Mucosa of descending colon (tissue), 3 donors: Measurements from ENCODE around the gene CIT. TPM values are rescaled to one million over a fixed set of nuclear protein-coding genes. Genes with fewer than 3 reads are reported as not detected.

Experiments used
- ATAC-seq: fragments of 200-7000 bp; cut with Tn5 transposase; one replicate; pipeline ENCODE4 v1.9.1; 2020; ENCODE audit warnings: mild to moderate bottlenecking, moderate library complexity
- DNase-seq, 3 donors: peaks; one replicate each; pipeline ENCODE4 v3.0.0-alpha.2; 2020
- H3K36me3 ChIP-seq: fragments of 200-600 bp; one replicate; pipeline ENCODE4 v1.8.0; 2021; ENCODE audit warnings: low read depth, mild to moderate bottlenecking
- H3K4me1 ChIP-seq: fragments of 200-600 bp; one replicate; pipeline ENCODE4 v1.8.0; 2021; ENCODE audit warnings: low read depth, mild to moderate bottlenecking
- H3K4me3 ChIP-seq: fragments of 200-600 bp; one replicate; pipeline ENCODE4 v1.8.0; 2021; ENCODE audit warnings: mild to moderate bottlenecking
- H3K9me3 ChIP-seq: fragments of 200-600 bp; one replicate; pipeline ENCODE4 v1.8.0; 2021; ENCODE audit warnings: mild to moderate bottlenecking
- CTCF ChIP-seq: fragments of 200-600 bp; IDR thresholded peaks from one replicate; pipeline ENCODE4 v1.8.0; 2022; ENCODE audit warnings: antibody characterized with exemption, mild to moderate bottlenecking
- intact Hi-C, 2 donors: fragments of 100-400 bp; cut with DNase I in 1 of 2; cut with micrococcal nuclease in 1 of 2; formaldehyde crosslinking; loops; one replicate each; pipeline versions ENCODE4 v1.11.0 to v1.11.1; 2022; cut with DNase I, micrococcal nuclease
- total RNA-seq, 3 donors: library from RNA; stranded (reverse); fragmentation: NEBNext Ultra II Directional in 2 of 3; extraction: Animal tissue kit (Norgen Biotek cat#: 25700) in 2 of 3; gene quantifications; one replicate each; pipeline versions ENCODE4 v1.2.1 to v1.2.4, GENCODE V29; 2021 to 2023
- donor health status: DM: no; HTN: no; CAD: no; lungs with moderate emphysema.
- donor health status: DM: no; HTN: no; CAD: no.
- donor health status: DM: no; HTN: yes; CAD: no.

CIT gene
- total RNA-seq, 3 donors from 2014 or later: 7.5 to 20.5 (median 11.2) TPM

GRCh38 chr12:119780786-119781434, 96.2 kb downstream of the CIT start:
- ATAC-seq: peak; percentile 86
- DNase-seq: peak in 2 of 3 donors; percentile 48 to 84
- intact Hi-C loops: loop anchor here in 1 of 2 donors (10.0 kb wide), 1 partner anchor 126 kb away; no protein-coding TSS in a partner anchor

DNA sequence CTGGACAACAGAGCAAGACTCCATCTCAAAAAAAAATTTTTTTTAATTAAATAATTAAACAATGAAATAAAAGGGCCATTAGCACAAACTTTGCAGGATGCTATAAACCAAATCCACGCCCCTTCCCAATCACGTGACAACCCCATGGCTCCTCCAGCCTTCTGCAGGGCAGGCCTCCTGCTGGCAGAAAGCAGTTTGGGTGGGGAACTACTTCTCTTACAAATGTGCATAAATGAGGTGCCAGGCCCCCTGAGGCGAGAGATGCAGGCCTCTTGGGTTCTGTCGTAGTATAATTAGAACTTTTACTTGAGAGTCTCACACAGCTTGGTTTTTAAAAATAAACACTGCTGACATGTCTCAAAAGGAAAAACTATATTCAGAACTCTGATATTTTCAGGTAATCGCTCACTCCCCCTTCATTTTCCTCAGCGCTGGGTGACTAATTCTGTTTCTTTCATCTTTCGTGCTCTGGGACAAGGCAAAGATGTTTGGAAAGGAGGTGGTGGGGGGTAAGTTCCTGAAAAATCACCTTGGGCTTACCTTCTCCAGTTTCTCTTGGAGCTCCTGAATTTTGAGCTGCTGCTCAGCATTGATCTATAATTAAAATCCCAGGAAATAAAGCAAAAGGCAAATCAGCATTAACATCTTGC, 101.7 kb downstream of the CIT start:
- no peak for TF ChIP-seq CTCF
- ATAC-seq: no peak
- Histone ChIP-seq H3K4me1 (no peaks in the 10 kb centered on the region), H3K9me3 (no peaks in the 10 kb centered on the region), H3K4me3 (no peak overlapping the region), H3K36me3 (no peaks in the 10 kb centered on the region)
- peak in 1 of 3 donors; percentile 4 for DNase-seq
- intact Hi-C loops: no loop called here

More at GRCh38 chr12:119780786-119781434, 96.2 kb downstream of the CIT start:
- H3K4me3 ChIP-seq: no peak overlapping the region
- peak; percentile 57 for TF ChIP-seq CTCF
- H3K9me3 ChIP-seq: no peaks in the 10 kb centered on the region
- no peaks in the 10 kb centered on the region for H3K4me1 ChIP-seq
- H3K36me3 ChIP-seq: no peaks in the 10 kb centered on the region

DNA sequence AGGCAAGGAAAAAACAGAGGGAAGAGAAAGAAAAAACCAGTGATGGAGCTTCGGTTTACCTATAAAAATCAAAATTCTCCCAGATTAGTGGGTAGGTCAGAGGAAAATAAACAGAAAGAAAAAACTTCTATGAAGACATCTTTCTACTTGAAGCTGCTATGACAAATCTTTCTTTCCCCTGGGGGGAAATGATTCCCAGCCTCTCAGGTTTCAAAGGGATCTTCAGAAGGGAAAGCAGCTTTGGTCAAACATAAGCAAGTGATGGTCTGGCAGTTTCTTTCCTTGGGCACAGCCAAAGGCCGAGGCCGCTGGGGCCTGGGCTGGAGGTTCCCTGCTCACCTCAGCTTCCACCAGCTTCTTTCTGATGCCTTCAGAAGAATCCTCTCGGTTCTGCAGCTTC, 104.7 kb downstream of the CIT start:
- H3K9me3 ChIP-seq: no peaks in the 10 kb centered on the region
- DNase-seq (no peak), ATAC-seq (no peak)
- intact Hi-C loops: no loop called here
- no peak overlapping the region for H3K4me3 ChIP-seq
- no peaks in the 10 kb centered on the region for H3K4me1 ChIP-seq
- no peaks in the 10 kb centered on the region for H3K36me3 ChIP-seq
- no peak for TF ChIP-seq CTCF

DNA sequence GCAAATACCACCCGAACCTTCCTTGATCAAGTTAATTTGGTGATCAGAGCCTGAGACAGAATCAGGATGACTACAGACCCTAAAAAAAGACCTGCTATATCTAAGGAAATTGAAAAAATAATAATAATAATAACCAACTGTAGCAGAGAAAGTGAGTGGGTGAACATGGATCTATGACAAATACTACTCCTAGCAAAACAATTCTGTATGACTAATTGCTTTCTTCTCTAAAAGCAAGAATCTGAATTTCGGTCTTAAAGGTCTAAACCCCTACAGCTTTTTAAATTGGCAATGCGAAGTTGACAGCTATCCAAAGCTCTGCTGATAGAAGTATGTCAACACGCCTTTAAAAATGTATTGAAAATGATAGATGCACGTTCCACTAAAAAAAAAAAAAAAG, 107.0 kb downstream of the CIT start:
- no peak overlapping the region for H3K4me3 ChIP-seq
- H3K4me1 ChIP-seq: no peaks in the 10 kb centered on the region
- DNase-seq (no peak), ATAC-seq (no peak)
- intact Hi-C loops: no loop called here
- TF ChIP-seq CTCF: no peak
- H3K9me3 ChIP-seq: no peaks in the 10 kb centered on the region
- H3K36me3 ChIP-seq: no peaks in the 10 kb centered on the region

DNA sequence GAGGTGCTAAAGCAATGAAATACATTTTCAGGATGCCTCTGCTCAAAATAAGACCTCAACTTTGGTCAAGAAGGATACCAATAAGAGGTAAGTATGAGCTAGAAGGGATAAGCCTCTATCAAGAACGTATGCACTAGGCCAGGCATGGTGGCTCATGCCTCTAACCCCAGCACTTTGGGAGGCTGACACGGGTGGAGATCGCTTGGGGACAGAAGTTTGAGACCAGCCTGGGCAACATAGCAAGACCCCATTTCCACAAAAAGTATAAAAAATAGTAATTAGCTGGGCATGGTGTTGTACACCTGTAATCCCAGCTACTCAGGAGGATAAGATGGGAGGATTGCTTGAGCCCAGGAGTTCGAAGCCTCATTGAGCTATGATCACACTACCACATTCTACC, 114.5 kb downstream of the CIT start:
- Histone ChIP-seq H3K4me1 (no peaks in the 10 kb centered on the region), H3K9me3 (no peaks in the 10 kb centered on the region), H3K4me3 (no peak overlapping the region), H3K36me3 (no peaks in the 10 kb centered on the region)
- intact Hi-C loops: no loop called here
- TF ChIP-seq CTCF: no peak
- ATAC-seq (no peak), DNase-seq (no peak)
